Astrocyte of the spinal cord (primary cell): Measurements from ENCODE around the gene MKS1.

Experiments used
- DNase-seq: peaks from one replicate; pipeline ENCODE4 v3.0.0; 2011; ENCODE audit warnings: low read depth, low spot score
- H3K4me3 ChIP-seq: 2 replicates; pipeline ENCODE4 v1.5.1; 2011; ENCODE audit warnings: low read depth, mild to moderate bottlenecking, low read length, moderate library complexity
- in situ Hi-C: cut with HindIII; loops from 2 replicates; pipeline ENCODE4 v1.10.0; 2017; ENCODE audit warnings: low sequenced_read_pairs
- TF ChIP-seq, protein P1 (sequence below): IDR thresholded peaks from 2 replicates; pipeline ENCODE4 v1.5.1; 2012; ENCODE audit warnings: low read depth, mild to moderate bottlenecking, low read length, inconsistent platforms

MKS1 gene

GRCh38 chr17:58245428-58246103, 26.5 kb upstream of the MKS1 start:
- no peak for DNase-seq
- no peak overlapping the region for H3K4me3 ChIP-seq
- in situ Hi-C loops = no loop called here
- TF ChIP-seq, protein P1, sequence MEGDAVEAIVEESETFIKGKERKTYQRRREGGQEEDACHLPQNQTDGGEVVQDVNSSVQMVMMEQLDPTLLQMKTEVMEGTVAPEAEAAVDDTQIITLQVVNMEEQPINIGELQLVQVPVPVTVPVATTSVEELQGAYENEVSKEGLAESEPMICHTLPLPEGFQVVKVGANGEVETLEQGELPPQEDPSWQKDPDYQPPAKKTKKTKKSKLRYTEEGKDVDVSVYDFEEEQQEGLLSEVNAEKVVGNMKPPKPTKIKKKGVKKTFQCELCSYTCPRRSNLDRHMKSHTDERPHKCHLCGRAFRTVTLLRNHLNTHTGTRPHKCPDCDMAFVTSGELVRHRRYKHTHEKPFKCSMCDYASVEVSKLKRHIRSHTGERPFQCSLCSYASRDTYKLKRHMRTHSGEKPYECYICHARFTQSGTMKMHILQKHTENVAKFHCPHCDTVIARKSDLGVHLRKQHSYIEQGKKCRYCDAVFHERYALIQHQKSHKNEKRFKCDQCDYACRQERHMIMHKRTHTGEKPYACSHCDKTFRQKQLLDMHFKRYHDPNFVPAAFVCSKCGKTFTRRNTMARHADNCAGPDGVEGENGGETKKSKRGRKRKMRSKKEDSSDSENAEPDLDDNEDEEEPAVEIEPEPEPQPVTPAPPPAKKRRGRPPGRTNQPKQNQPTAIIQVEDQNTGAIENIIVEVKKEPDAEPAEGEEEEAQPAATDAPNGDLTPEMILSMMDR = no peak

DNA sequence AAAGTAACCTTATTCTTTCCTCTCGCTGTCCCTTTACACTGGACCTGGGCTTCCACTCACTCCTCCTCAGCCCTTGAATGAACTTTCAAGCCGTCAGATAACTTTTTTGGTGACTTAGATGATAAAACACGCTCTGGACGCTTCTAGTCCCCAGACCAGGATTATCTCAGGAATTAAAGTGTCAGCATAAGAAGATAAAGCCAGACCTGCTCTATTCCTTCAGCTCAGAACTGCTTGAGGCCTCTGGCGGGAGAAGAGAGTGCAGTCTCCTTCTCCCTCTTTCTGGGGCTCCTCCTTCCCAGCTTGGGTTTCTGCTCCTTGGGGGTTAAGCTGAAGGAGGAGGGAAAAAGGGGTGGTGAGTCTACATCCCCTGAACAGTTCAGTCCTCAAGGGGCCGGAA, 25.9 kb upstream of the MKS1 start:
- no peak overlapping the region for H3K4me3 ChIP-seq
- in situ Hi-C loops = no loop called here
- DNase-seq = no peak
- TF ChIP-seq, protein P1 = no peak

- in situ Hi-C loops = no loop called here
- H3K4me3 ChIP-seq = no peak overlapping the region
- TF ChIP-seq, protein P1 = no peak
- DNase-seq = no peak
These were observed 23.2 kb upstream of the MKS1 start for GRCh38 chr17:58242171-58242784.

- in situ Hi-C loops = no loop called here
- H3K4me3 ChIP-seq = no peak overlapping the region
- TF ChIP-seq, protein P1 = no peak
- no peak for DNase-seq
These were observed 20.9 kb upstream of the MKS1 start for GRCh38 chr17:58239987-58240386.

GRCh38 chr17:58238147-58238634, 19.1 kb upstream of the MKS1 start, which contains the start of gene LPO:
Gene LPO, plus strand, starts transcription at chr17:58238584. Its CDS starts 4,396 bp downstream, at chr17:58242980.
- TF ChIP-seq, protein P1 = no peak
- DNase-seq = no peak
- in situ Hi-C loops = no loop called here
- no peak within 1 kb of the TSS for H3K4me3 ChIP-seq

DNA sequence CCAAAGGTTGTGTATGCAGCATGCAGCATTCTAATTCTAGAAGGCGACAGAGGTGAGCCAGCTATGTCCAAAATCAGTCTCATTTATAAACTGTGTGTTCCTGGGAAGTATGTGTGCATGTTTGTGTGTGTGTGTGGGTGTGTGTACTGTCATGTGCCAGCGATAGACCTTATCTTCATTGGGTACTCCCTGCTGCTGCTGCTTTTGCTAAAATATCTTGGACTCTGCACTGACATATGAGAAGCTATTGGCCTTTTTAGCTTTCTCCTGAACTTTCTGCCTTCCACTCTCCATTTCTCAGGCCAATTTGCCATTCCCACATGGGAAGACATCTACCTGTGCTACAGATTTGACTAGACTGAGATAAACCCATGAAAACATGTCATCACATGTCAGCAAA, 17.3 kb upstream of the MKS1 start:
- DNase-seq = no peak
- in situ Hi-C loops = no loop called here
- TF ChIP-seq, protein P1 = no peak
- no peak overlapping the region for H3K4me3 ChIP-seq
